ENCODE results near the gene UBE2E3. TPM values are rescaled to one million over a fixed set of nuclear protein-coding genes. Genes with fewer than 3 reads are reported as not detected.

UBE2E3 gene
- total RNA-seq, 1 experiment from 2014 or later = 76.3 TPM

- ATAC-seq = peak; percentile 40
- H3K9me3 Mint-ChIP-seq = no peaks in the 10 kb centered on the region
- H3K36me3 Mint-ChIP-seq = no peaks in the 10 kb centered on the region
- H3K27me3 Mint-ChIP-seq (ENCODE audit: low read depth) = no peaks in the 10 kb centered on the region
- POLR2A ChIA-PET = no interaction called here
- H3K27ac Mint-ChIP-seq = no peak overlapping the region
- no peak for DNase-seq (ENCODE audit: low spot score)
- TF ChIP-seq NFE2L1 (CRISPR knock-in tag; IDR thresholded peaks at IDR 0.05) = peak; percentile 69; the same call in 1 of the 2 replicates
- no peak for TF ChIP-seq STAT6 (CRISPR knock-in tag; conservative IDR thresholded peaks at IDR 0.05; ENCODE audit: low read depth)
- no peak overlapping the region for H3K4me3 Mint-ChIP-seq
- H3K4me1 Mint-ChIP-seq = peaks cover 12% of the 10 kb centered on the region
- CTCF ChIA-PET = no interaction called here
These were observed 89.9 kb downstream of the UBE2E3 start for GRCh38 chr2:181070119-181070835.

GRCh38 chr2:181070836-181071200, 90.4 kb downstream of the UBE2E3 start:
- ATAC-seq (no peak), DNase-seq (ENCODE audit: low spot score) (no peak)
- H3K27me3 Mint-ChIP-seq (ENCODE audit: low read depth) = no peaks in the 10 kb centered on the region
- peaks cover 12% of the 10 kb centered on the region for H3K4me1 Mint-ChIP-seq
- H3K4me3 Mint-ChIP-seq = no peak overlapping the region
- no peak for TF ChIP-seq JUN (CRISPR knock-in tag; IDR thresholded peaks at IDR 0.05)
- TF ChIP-seq ELF4 (CRISPR knock-in tag; IDR thresholded peaks at IDR 0.05; ENCODE audit: low read depth) = no peak
- TF ChIP-seq HMGXB4 (CRISPR knock-in tag; IDR thresholded peaks at IDR 0.05) = no peak
- no peak for TF ChIP-seq ZNF512 (CRISPR knock-in tag; IDR thresholded peaks at IDR 0.05; ENCODE audit: borderline replicate concordance)
- no peak for TF ChIP-seq FOXP4 (CRISPR knock-in tag; IDR thresholded peaks at IDR 0.05)
- TF ChIP-seq SOX15 (CRISPR knock-in tag; IDR thresholded peaks at IDR 0.05) = no peak
- no peak for TF ChIP-seq ZNF121 (CRISPR knock-in tag; IDR thresholded peaks at IDR 0.05)
- TF ChIP-seq SMAD4 (CRISPR knock-in tag; IDR thresholded peaks at IDR 0.05) = no peak
- TF ChIP-seq USF2 (CRISPR knock-in tag; IDR thresholded peaks at IDR 0.05) = no peak
- no peak for TF ChIP-seq ARID4B (CRISPR knock-in tag; IDR thresholded peaks at IDR 0.05; ENCODE audit: borderline replicate concordance)
- no peak for TF ChIP-seq ZNF416 (CRISPR knock-in tag; IDR thresholded peaks at IDR 0.05)
- TF ChIP-seq NR2C2 (CRISPR knock-in tag; IDR thresholded peaks at IDR 0.05) = no peak
- TF ChIP-seq ATF3 (CRISPR knock-in tag; conservative IDR thresholded peaks at IDR 0.05) = no peak
- no peak for TF ChIP-seq HMGA2 (CRISPR knock-in tag; IDR thresholded peaks at IDR 0.05)
- no peak for TF ChIP-seq SP1 (CRISPR knock-in tag; conservative IDR thresholded peaks at IDR 0.05)
- no peaks in the 10 kb centered on the region for H3K9me3 Mint-ChIP-seq
- ChIA-PET POLR2A (no interaction called here), CTCF (no interaction called here)
- H3K27ac Mint-ChIP-seq = no peak overlapping the region
- H3K36me3 Mint-ChIP-seq = no peaks in the 10 kb centered on the region
